CD4-positive, CD25-positive, alpha-beta regulatory T cell (primary cell): ENCODE data around the gene NASP. TPM values are rescaled to one million over a fixed set of nuclear protein-coding genes. Genes with fewer than 3 reads are reported as not detected.
A peak's percentile ranks its signal among the peaks of the same experiment; 100 is the strongest.

Experiments
- ATAC-seq, 2 donors: fragments of 150-1000 bp; cut with Tn5 transposase; one replicate each; pipeline ENCODE4 v1.10.0; 2021; ENCODE audit warnings: low read depth in 2 of 2, moderate number of reproducible peaks in 2 of 2, moderate library complexity in 1 of 2
- DNase-seq, 3 donors: peaks; one replicate each; pipeline versions ENCODE4 v3.0.0 to v3.0.0-alpha.2; 2012 to 2022; ENCODE audit warnings: mixed read lengths in 1 of 3
- H3K27ac ChIP-seq: one replicate; pipeline ENCODE4 v1.7.0; 2013; ENCODE audit warnings: mild to moderate bottlenecking, low read length; ENCODE audit not compliant: insufficient read depth, poor library complexity, severe bottlenecking
- H3K27me3 ChIP-seq: one replicate; pipeline ENCODE4 v1.7.0; 2013; ENCODE audit warnings: low read length; ENCODE audit not compliant: control insufficient read depth, insufficient read depth
- H3K36me3 ChIP-seq: one replicate; pipeline ENCODE4 v1.7.0; 2013; ENCODE audit warnings: mild to moderate bottlenecking, low read length, moderate library complexity; ENCODE audit not compliant: control insufficient read depth, insufficient read depth
- H3K4me1 ChIP-seq: 2 replicates; pipeline ENCODE4 v1.7.0; 2013; ENCODE audit warnings: mild to moderate bottlenecking, low read length; ENCODE audit not compliant: insufficient read depth, control insufficient read depth, poor library complexity, severe bottlenecking
- H3K4me3 ChIP-seq: one replicate; pipeline ENCODE4 v1.7.0; 2013; ENCODE audit warnings: low read depth, mild to moderate bottlenecking, low read length, moderate library complexity
- H3K9me3 ChIP-seq, 2 experiments: 1 replicate in 1 of 2; 2 replicates in 1 of 2; pipeline ENCODE4 v1.7.0; 2013; ENCODE audit warnings: low read length in 2 of 2, mild to moderate bottlenecking in 1 of 2, moderate library complexity in 1 of 2; ENCODE audit not compliant: control insufficient read depth in 2 of 2
- H3K27ac Mint-ChIP-seq, 3 donors: one replicate each; pipeline ENCODE4 v1.8.0; 2020 to 2022; ENCODE audit warnings: mild to moderate bottlenecking in 3 of 3, mixed read lengths in 3 of 3, moderate library complexity in 2 of 3
- H3K27me3 Mint-ChIP-seq: one replicate; pipeline ENCODE4 v1.8.0; 2022; ENCODE audit warnings: mild to moderate bottlenecking, mixed read lengths
- H3K36me3 Mint-ChIP-seq: one replicate; pipeline ENCODE4 v1.8.0; 2020; ENCODE audit warnings: mixed read lengths
- H3K4me1 Mint-ChIP-seq, 4 donors: one replicate each; pipeline ENCODE4 v1.8.0; 2020 to 2022; ENCODE audit warnings: mixed read lengths in 4 of 4, mild to moderate bottlenecking in 1 of 4
- H3K4me3 Mint-ChIP-seq, 4 donors: one replicate each; pipeline ENCODE4 v1.8.0; 2020 to 2022; ENCODE audit warnings: mild to moderate bottlenecking in 4 of 4, mixed read lengths in 4 of 4, moderate library complexity in 3 of 4
- H3K9me3 Mint-ChIP-seq, 7 donors: one replicate each; pipeline ENCODE4 v1.8.0; 2020 to 2022; ENCODE audit warnings: mixed read lengths in 7 of 7, mild to moderate bottlenecking in 3 of 7, moderate library complexity in 2 of 7
- polyA plus RNA-seq, 4 donors: library from polyadenylated mRNA; unstranded; fragments of 300-500 nt; fragmentation: Illumina TruSeq; gene quantifications; one replicate each; pipeline ENCODE4 v1.2.3, GENCODE V29; 2021
- total RNA-seq: library from RNA; stranded (reverse); gene quantifications from one replicate; pipeline ENCODE4 v1.2.3, GENCODE V29; 2022

NASP gene
- total and polyA plus RNA-seq, 5 donors from 2014 or later: 77.8 to 147 (median 81.7) TPM

- H3K4me1 Mint-ChIP-seq: peaks cover 0 to 6% (median 3%) of the 10 kb centered on the region in 4 donors
- peaks cover 73% of the 10 kb centered on the region for H3K36me3 ChIP-seq
- ATAC-seq (no peak), DNase-seq (no peak)
- no peaks in the 10 kb centered on the region for H3K27me3 Mint-ChIP-seq
- no peak overlapping the region for H3K4me3 Mint-ChIP-seq
- no peak overlapping the region for H3K27ac ChIP-seq
- no peaks in the 10 kb centered on the region for H3K9me3 Mint-ChIP-seq
- H3K4me3 ChIP-seq: no peak overlapping the region
- H3K4me1 ChIP-seq: no peaks in the 10 kb centered on the region
- no peaks in the 10 kb centered on the region for H3K9me3 ChIP-seq
- H3K27ac Mint-ChIP-seq: peak overlapping the region; percentile 44 to 65 (median 59)
- no peaks in the 10 kb centered on the region for H3K27me3 ChIP-seq
- peaks cover 29% of the 10 kb centered on the region for H3K36me3 Mint-ChIP-seq
These were observed 32.0 kb downstream of the NASP start for GRCh38 chr1:45615885-45616284.

- Histone ChIP-seq H3K27ac (no peak overlapping the region), H3K36me3 (peaks cover 71% of the 10 kb centered on the region), H3K27me3 (no peaks in the 10 kb centered on the region), H3K9me3 (no peaks in the 10 kb centered on the region), H3K4me1 (no peaks in the 10 kb centered on the region), H3K4me3 (no peak overlapping the region)
- peaks cover 0 to 4% (median under 1%) of the 10 kb centered on the region in 4 donors for H3K4me1 Mint-ChIP-seq
- no peaks in the 10 kb centered on the region for H3K9me3 Mint-ChIP-seq
- ATAC-seq (no peak), DNase-seq (no peak)
- H3K27ac Mint-ChIP-seq: peak overlapping the region in 2 of 3 donors; percentile 50 to 67
- no peaks in the 10 kb centered on the region for H3K27me3 Mint-ChIP-seq
- H3K36me3 Mint-ChIP-seq: peaks cover 29% of the 10 kb centered on the region
- H3K4me3 Mint-ChIP-seq: no peak overlapping the region
These were observed 33.8 kb downstream of the NASP start for GRCh38 chr1:45617618-45618017.

- Mint-ChIP-seq H3K4me1 (peaks cover 0 to 5% (median 2%) of the 10 kb centered on the region in 4 donors), H3K36me3 (peaks cover 31% of the 10 kb centered on the region), H3K27ac (peak overlapping the region; percentile 32 to 65 (median 50)), H3K4me3 (no peak overlapping the region), H3K27me3 (no peaks in the 10 kb centered on the region), H3K9me3 (no peaks in the 10 kb centered on the region)
- DNase-seq: no peak
- no peak overlapping the region for H3K27ac ChIP-seq
- H3K4me3 ChIP-seq: no peak overlapping the region
- peaks cover 59% of the 10 kb centered on the region for H3K36me3 ChIP-seq
- no peaks in the 10 kb centered on the region for H3K4me1 ChIP-seq
- H3K27me3 ChIP-seq: no peaks in the 10 kb centered on the region
- ATAC-seq: no peak
- no peaks in the 10 kb centered on the region for H3K9me3 ChIP-seq
These were observed 35.5 kb downstream of the NASP start for GRCh38 chr1:45619149-45619921.

DNA sequence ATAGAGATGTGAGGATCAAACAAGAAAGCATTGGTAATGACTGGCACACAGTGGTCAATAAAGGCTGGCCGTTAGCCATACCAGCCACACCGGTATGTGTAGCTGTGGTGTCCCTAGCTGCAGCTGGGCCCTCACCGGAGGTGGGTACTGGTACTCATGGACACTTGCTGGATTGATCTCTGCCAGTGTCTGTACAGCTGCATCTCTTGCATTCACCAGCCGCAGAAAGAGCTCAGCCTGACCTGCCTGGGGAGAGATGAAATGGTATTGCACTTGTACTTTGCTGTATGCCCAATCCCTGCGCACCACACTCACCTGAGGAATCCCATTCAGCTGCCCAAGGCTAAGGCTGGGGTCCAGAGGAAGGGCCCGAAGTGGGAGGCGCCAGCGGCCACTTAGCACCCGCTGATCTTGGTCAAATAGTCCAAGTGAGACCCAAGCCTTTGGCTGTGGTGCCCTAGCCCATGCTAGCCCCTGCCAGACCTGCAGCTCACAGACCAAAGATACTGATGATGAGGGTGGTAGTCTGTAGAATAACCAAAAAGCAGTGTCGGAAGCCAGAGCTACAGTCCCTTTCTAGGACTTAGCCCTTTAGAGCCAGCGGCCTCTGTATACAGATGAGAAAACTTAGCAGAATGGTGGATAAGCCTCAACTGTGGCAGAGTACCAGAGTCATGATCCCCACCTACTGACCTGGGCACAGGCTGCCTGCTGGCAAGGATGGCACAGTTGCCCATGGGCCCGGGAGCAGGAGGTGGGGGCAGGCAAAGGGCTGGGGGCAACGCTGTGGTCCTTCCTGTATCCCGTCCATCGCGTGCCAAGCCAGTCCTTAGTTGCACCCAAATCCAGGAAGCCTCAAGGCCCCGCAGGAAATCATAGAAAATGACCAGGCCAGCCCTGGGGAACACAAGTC lies 37.0 kb downstream of the NASP start:
- Mint-ChIP-seq H3K4me1 (peaks cover 0 to 5% (median 0%) of the 10 kb centered on the region in 4 donors), H3K4me3 (no peak overlapping the region), H3K27ac (peak overlapping the region in 2 of 3 donors; percentile 65 to 90), H3K9me3 (no peaks in the 10 kb centered on the region), H3K36me3 (peaks cover 30% of the 10 kb centered on the region), H3K27me3 (no peaks in the 10 kb centered on the region)
- H3K4me1 ChIP-seq: no peaks in the 10 kb centered on the region
- H3K27ac ChIP-seq: no peak overlapping the region
- ATAC-seq (no peak), DNase-seq (no peak)
- peaks cover 49% of the 10 kb centered on the region for H3K36me3 ChIP-seq
- no peaks in the 10 kb centered on the region for H3K9me3 ChIP-seq
- H3K4me3 ChIP-seq: no peak overlapping the region
- H3K27me3 ChIP-seq: no peaks in the 10 kb centered on the region

DNA sequence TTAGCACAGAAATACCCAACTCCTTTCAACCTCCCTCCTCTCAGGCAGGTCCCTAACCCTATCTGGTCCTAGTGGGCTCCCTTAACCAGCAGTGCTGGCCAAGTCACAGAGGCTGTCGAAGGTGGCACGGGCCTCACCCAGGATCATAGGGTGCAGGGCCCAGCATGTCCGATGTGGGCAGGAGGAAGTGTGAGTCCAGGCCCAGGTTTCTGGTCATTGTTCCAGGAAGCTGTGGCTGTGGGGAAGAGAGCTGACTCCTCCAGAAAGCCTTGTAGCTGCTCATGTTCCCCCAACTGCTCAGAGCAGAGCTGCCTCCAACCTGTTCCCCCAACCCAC lies 37.6 kb downstream of the NASP start:
- Mint-ChIP-seq H3K27ac (no peak overlapping the region), H3K9me3 (no peaks in the 10 kb centered on the region), H3K36me3 (peaks cover 24% of the 10 kb centered on the region), H3K4me1 (peaks cover 0 to 5% (median 0%) of the 10 kb centered on the region in 4 donors), H3K4me3 (no peak overlapping the region), H3K27me3 (no peaks in the 10 kb centered on the region)
- Histone ChIP-seq H3K27me3 (no peaks in the 10 kb centered on the region), H3K9me3 (no peaks in the 10 kb centered on the region), H3K27ac (no peak overlapping the region), H3K4me1 (no peaks in the 10 kb centered on the region), H3K36me3 (peaks cover 46% of the 10 kb centered on the region), H3K4me3 (no peak overlapping the region)
- ATAC-seq: no peak
- no peak for DNase-seq

DNA sequence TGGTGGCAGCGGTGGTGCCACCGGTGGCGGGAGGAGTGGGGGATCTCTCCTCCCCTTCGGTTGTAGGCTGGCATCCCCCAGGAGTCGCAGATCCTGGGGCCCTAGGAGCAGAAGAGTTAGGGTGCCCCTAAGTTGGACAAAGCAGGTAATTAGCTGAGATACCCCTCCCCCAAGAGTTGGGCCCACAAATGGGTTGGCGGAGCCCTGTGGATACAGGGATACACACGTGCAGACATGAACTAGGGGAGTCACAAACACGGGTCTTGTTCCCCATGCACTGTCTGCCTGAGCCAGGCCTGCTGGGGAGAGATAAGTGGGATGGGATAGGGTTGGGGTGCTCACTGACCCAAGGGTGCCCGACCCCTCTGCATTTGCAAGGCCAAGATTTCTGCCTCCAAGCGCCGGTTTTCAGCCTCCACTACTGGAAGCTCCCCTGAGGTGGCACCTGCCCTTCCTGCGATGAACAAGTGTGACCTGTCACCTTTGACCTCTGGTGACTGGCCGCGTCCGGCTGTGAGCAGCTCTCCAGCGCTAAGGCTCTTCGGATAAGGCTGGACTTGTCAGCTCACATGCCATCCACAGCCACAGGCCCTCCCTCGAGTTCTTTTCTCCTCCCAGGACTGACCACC lies 38.2 kb downstream of the NASP start:
- no peak for DNase-seq
- H3K27ac Mint-ChIP-seq: peak overlapping the region in 1 of 3 donors; percentile 52

GRCh38 chr1:45622524-45623394 lies 38.9 kb downstream of the NASP start:
- Mint-ChIP-seq H3K9me3 (no peaks in the 10 kb centered on the region), H3K4me3 (no peak overlapping the region), H3K27ac (peak overlapping the region in 1 of 3 donors; percentile 71), H3K4me1 (peaks cover 0 to 5% (median 0%) of the 10 kb centered on the region in 4 donors), H3K36me3 (peaks cover 22% of the 10 kb centered on the region), H3K27me3 (no peaks in the 10 kb centered on the region)
- Histone ChIP-seq H3K9me3 (no peaks in the 10 kb centered on the region), H3K27me3 (no peaks in the 10 kb centered on the region), H3K36me3 (peaks cover 43% of the 10 kb centered on the region), H3K27ac (no peak overlapping the region), H3K4me1 (no peaks in the 10 kb centered on the region), H3K4me3 (no peak overlapping the region)
- DNase-seq (no peak), ATAC-seq (no peak)

More for the DNA sequence above, 38.2 kb downstream of the NASP start:
- Mint-ChIP-seq H3K36me3 (peaks cover 24% of the 10 kb centered on the region), H3K4me3 (no peak overlapping the region), H3K27me3 (no peaks in the 10 kb centered on the region), H3K9me3 (no peaks in the 10 kb centered on the region), H3K4me1 (peaks cover 0 to 5% (median 0%) of the 10 kb centered on the region in 4 donors)
- no peak for ATAC-seq
- Histone ChIP-seq H3K27me3 (no peaks in the 10 kb centered on the region), H3K36me3 (peaks cover 44% of the 10 kb centered on the region), H3K9me3 (no peaks in the 10 kb centered on the region), H3K4me1 (no peaks in the 10 kb centered on the region), H3K27ac (no peak overlapping the region), H3K4me3 (no peak overlapping the region)
